HepG2 (cell line): Measurements from ENCODE around the gene NEK8. TPM values are rescaled to one million over a fixed set of nuclear protein-coding genes. Genes with fewer than 3 reads are reported as not detected.

Experiments used
- ATAC-seq: fragments of 200-7000 bp; cut with Tn5 transposase; 3 replicates; pipeline ENCODE4 v1.9.1; 2020; ENCODE audit warnings: mild to moderate bottlenecking, moderate library complexity
- BruUV-seq: library from RNA; stranded (reverse); fragments of 400-500 nt; replicated peaks from 2 replicates; lab custom pipeline; 2021; lab: Mats Ljungman, UMichigan
- CTCF ChIA-PET: fragments of 300-600 bp; formaldehyde crosslinking; extraction: SDS; loops from one replicate; lab custom pipeline; 2021; ENCODE audit warnings: low total read pairs, inconsistent platforms, low intra/inter-chr PET ratio; lab: Yijun Ruan, JAX
- POLR2A ChIA-PET: fragments of 350-600 bp; sonication (Branson Sonifier 250); formaldehyde crosslinking; loops from one replicate; lab custom pipeline; 2020; ENCODE audit warnings: antibody characterized with exemption, inconsistent platforms; lab: Yijun Ruan, JAX
- DNase-seq: peaks from one replicate; pipeline ENCODE4 v3.0.0-alpha.2; 2015; ENCODE audit warnings: low spot score
- FAIRE-seq: peaks from 3 replicates; lab custom pipeline; 2011; peaks lifted over from hg19 to GRCh38; lab: Jason Lieb, UNC
- H2AFZ ChIP-seq: one replicate; pipeline ENCODE4 v1.6.1; 2011; ENCODE audit warnings: low read length, inconsistent platforms
- H3K27ac ChIP-seq: fragments of 300-600 bp; 3 replicates; pipeline ENCODE4 v1.8.0; 2011; ENCODE audit warnings: mixed run types, mild to moderate bottlenecking, mixed read lengths, low read length, inconsistent platforms; ENCODE audit not compliant: insufficient read depth; ENCODE audit errors: extremely low read length
- H3K27me3 ChIP-seq, 2 experiments: fragments of 200-600 bp in 1 of 2; 2 replicates in 1 of 2; 3 replicates in 1 of 2; pipeline versions ENCODE4 v1.6.0 to v1.8.0; 2011; ENCODE audit warnings: low read length in 2 of 2, mild to moderate bottlenecking in 2 of 2, moderate library complexity in 2 of 2, inconsistent platforms in 1 of 2; ENCODE audit not compliant: insufficient read depth in 2 of 2, control insufficient read depth in 1 of 2
- H3K36me3 ChIP-seq, 2 experiments: fragments of 200-600 bp in 1 of 2; replicated peaks in 1 of 2; 2 replicates in 1 of 2; 3 replicates in 1 of 2; pipeline versions ENCODE4 v1.5.1 to v1.8.0; 2011; ENCODE audit warnings: low read length in 2 of 2, inconsistent platforms in 1 of 2; ENCODE audit not compliant: insufficient read depth in 2 of 2, control insufficient read depth in 1 of 2
- H3K4me1 ChIP-seq: 2 replicates; pipeline ENCODE4 v1.5.1; 2012; ENCODE audit warnings: low read length, inconsistent platforms; ENCODE audit not compliant: insufficient read depth
- H3K4me2 ChIP-seq: 2 replicates; pipeline ENCODE4 v1.6.0; 2011; ENCODE audit warnings: low read depth, low read length, inconsistent platforms
- H3K4me3 ChIP-seq, 3 experiments: fragments of 200-600 bp in 1 of 3; sonication (generic), shearing (Covaris generic) in 1 of 3; replicated peaks in 1 of 3; 2 replicates each; pipeline ENCODE4 v1.5.1; 2011 to 2016; ENCODE audit warnings: low read length in 3 of 3, inconsistent platforms in 2 of 3, low read depth in 2 of 3, mild to moderate bottlenecking in 2 of 3, control low read depth in 1 of 3, mixed read lengths in 1 of 3; ENCODE audit not compliant: insufficient read depth in 1 of 3
- H3K79me2 ChIP-seq: one replicate; pipeline ENCODE4 v1.6.1; 2011; ENCODE audit warnings: low read length, inconsistent platforms; ENCODE audit not compliant: insufficient read depth
- H3K9ac ChIP-seq: 2 replicates; pipeline ENCODE4 v1.6.0; 2011; ENCODE audit warnings: mild to moderate bottlenecking, low read depth, low read length, inconsistent platforms; ENCODE audit not compliant: insufficient read depth
- H3K9me3 ChIP-seq: 2 replicates; pipeline ENCODE4 v1.5.1; 2012; ENCODE audit warnings: mild to moderate bottlenecking, low read length
- H4K20me1 ChIP-seq: 2 replicates; pipeline ENCODE4 v1.6.0; 2011; ENCODE audit warnings: inconsistent platforms, mild to moderate bottlenecking, low read length, moderate library complexity; ENCODE audit not compliant: insufficient read depth
- AGO1 ChIP-seq: fragments of 200-400 bp; formaldehyde crosslinking; IDR thresholded peaks from 2 replicates; pipeline ENCODE4 v1.6.1; 2017; ENCODE audit warnings: mild to moderate bottlenecking, low read depth, low read length, moderate library complexity; ENCODE audit not compliant: poor library complexity, severe bottlenecking
- AGO2 ChIP-seq: fragments of 200-400 bp; formaldehyde crosslinking; optimal IDR thresholded peaks from 2 replicates; pipeline ENCODE3; 2017; ENCODE audit warnings: mild to moderate bottlenecking, low read depth, low read length, moderate library complexity
- WGBS: methylation state at CpG from one replicate; pipeline ENCODE4 v1.1.6; 2017; ENCODE audit warnings: low lambda C conversion rate; 5-methylcytosine and 5-hydroxymethylcytosine counted together
- in situ Hi-C: cut with HindIII; loops from 2 replicates; pipeline ENCODE4 v1.10.0; 2017; ENCODE audit warnings: low pct_unique_long_range_greater_than_20kb; ENCODE audit not compliant: extremely low pct_ligation_motif_present
- intact Hi-C: fragments of 100-400 bp; cut with micrococcal nuclease; formaldehyde crosslinking; loops from one replicate; pipeline ENCODE4 v1.10.0; 2022; ENCODE audit not compliant: unreplicated experiment
- polyA plus RNA-seq, 8 experiments: library from polyadenylated mRNA; depleted of rRNA in 3 of 8; stranded (reverse) in 7 of 8; unstranded in 1 of 8; fragments of >200 nt; fragmentation: Illumina TruSeq in 4 of 8; extraction: Trizol in 4 of 8; gene quantifications; 2 replicates each; pipeline versions ENCODE4 v1.2.1 to v1.2.3, GENCODE V29; 2011 to 2016; ENCODE audit warnings: low read depth in 4 of 8, missing spikeins in 1 of 8, mixed read lengths in 1 of 8; ENCODE audit not compliant: insufficient read depth in 1 of 8
- total RNA-seq, 5 experiments: library from RNA; depleted of rRNA; stranded (reverse); fragments of >200 nt; fragmentation: Illumina TruSeq; extraction: Trizol; gene quantifications; 2 replicates each; pipeline ENCODE4 v1.2.3, GENCODE V29; 2016; ENCODE audit warnings: low read depth in 1 of 5
- TF ChIP-seq, protein P1 (sequence below): sonication (generic); formaldehyde crosslinking; IDR thresholded peaks from 2 replicates; pipeline ENCODE4 v1.4.0; 2020; ENCODE audit warnings: missing genetic modification reagents, low read depth, mild to moderate bottlenecking, borderline replicate concordance

Gene NEK8
- total and polyA plus RNA-seq, 2 of the 13 experiments (the other 11 are each of a cell fraction or from before 2014, with no cell fraction given), result 5.8 to 13.5 TPM

GRCh38 chr17:28737770-28738679 is 9.4 kb downstream of the NEK8 start:
- Histone ChIP-seq H3K27me3 (no peaks in the 10 kb centered on the region), H3K36me3 (peaks cover 2 to 11% of the 10 kb centered on the region in 2 experiments; a peak in 3 of 5 replicates), H3K4me2 (no peak overlapping the region), H3K27ac (no peak overlapping the region), H3K79me2 (no peaks in the 10 kb centered on the region), H4K20me1 (no peaks in the 10 kb centered on the region), H2AFZ (no peak overlapping the region), H3K9ac (no peak overlapping the region), H3K4me3 (no peak overlapping the region), H3K9me3 (no peaks in the 10 kb centered on the region), H3K4me1 (peaks cover 19% of the 10 kb centered on the region)
- in situ Hi-C loops (loop anchor here (25.0 kb wide), 1 partner anchor 374 kb away; no protein-coding TSS in a partner anchor), intact Hi-C loops (no loop called here)
- FAIRE-seq, result no peak
- CTCF ChIA-PET, result no interaction called here
- no peak for DNase-seq
- POLR2A ChIA-PET, result interaction anchor here (1.2 kb wide), 1 partner anchor 18 kb away, joined by 3 read pairs; the partner anchor contains the start of gene RPL23A
- no TSS peak for BruUV-seq
- 95% methylated on average over 16 of the region's 22 CpGs for WGBS
- no peak; the same call in 2 of the 3 replicates for ATAC-seq
- TF ChIP-seq, protein P1, sequence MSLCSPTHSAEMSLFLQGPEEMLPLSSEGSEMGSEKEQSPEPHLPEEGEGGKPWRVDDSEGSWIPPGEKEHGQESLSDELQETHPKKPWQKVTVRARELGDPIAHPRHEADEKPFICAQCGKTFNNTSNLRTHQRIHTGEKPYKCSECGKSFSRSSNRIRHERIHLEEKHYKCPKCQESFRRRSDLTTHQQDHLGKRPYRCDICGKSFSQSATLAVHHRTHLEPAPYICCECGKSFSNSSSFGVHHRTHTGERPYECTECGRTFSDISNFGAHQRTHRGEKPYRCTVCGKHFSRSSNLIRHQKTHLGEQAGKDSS (CRISPR knock-in tag), result no peak
- TF ChIP-seq AGO2 (peak; percentile 81), AGO1 (peak; percentile 33)
